Activated T-cell treated with anti-CD3 and anti-CD28 coated beads, Interleukin-2, amount 50 U/mL, for 4 hours (primary cell): Measurements from ENCODE around the gene KIDINS220. TPM values are rescaled to one million over a fixed set of nuclear protein-coding genes. Genes with fewer than 3 reads are reported as not detected.
A peak's percentile ranks its signal among the peaks of the same experiment; 100 is the strongest.

Experiments used
- ATAC-seq, 2 donors: fragments of 200-7000 bp; cut with Tn5 transposase; one replicate each; pipeline ENCODE4 v1.10.0; 2021
- DNase-seq: peaks from one replicate; pipeline ENCODE4 v3.0.0-alpha.2; 2020
- H3K27me3 Mint-ChIP-seq: one replicate; pipeline ENCODE4 v1.8.0; 2021; ENCODE audit warnings: low read depth, mixed read lengths
- H3K36me3 Mint-ChIP-seq: one replicate; pipeline ENCODE4 v1.8.0; 2022; ENCODE audit warnings: mixed read lengths; ENCODE audit not compliant: insufficient read depth
- H3K4me1 Mint-ChIP-seq: one replicate; pipeline ENCODE4 v1.8.0; 2021; ENCODE audit warnings: low read depth, mixed read lengths
- H3K4me3 Mint-ChIP-seq: one replicate; pipeline ENCODE4 v1.8.0; 2021; ENCODE audit warnings: mild to moderate bottlenecking, moderate library complexity, mixed read lengths
- H3K9me3 Mint-ChIP-seq: one replicate; pipeline ENCODE4 v1.8.0; 2021; ENCODE audit warnings: mixed read lengths
- total RNA-seq, 3 donors: library from RNA; stranded (reverse); gene quantifications; one replicate each; pipeline ENCODE4 v1.2.1, GENCODE V29; 2021

KIDINS220 gene
- total RNA-seq, 3 donors from 2014 or later = 23.2 to 29.6 (median 27.4) TPM

GRCh38 chr2:8697190-8697589, 140.2 kb downstream of the KIDINS220 start:
- no peaks in the 10 kb centered on the region for H3K9me3 Mint-ChIP-seq
- DNase-seq = no peak
- peaks cover 3% of the 10 kb centered on the region for H3K4me1 Mint-ChIP-seq
- no peaks in the 10 kb centered on the region for H3K36me3 Mint-ChIP-seq
- peaks cover 7% of the 10 kb centered on the region for H3K27me3 Mint-ChIP-seq
- no peak for ATAC-seq
- no peak overlapping the region for H3K4me3 Mint-ChIP-seq

GRCh38 chr2:8694737-8695136, 142.7 kb downstream of the KIDINS220 start:
- no peak for ATAC-seq

GRCh38 chr2:8693157-8693821, 144.1 kb downstream of the KIDINS220 start:
- Mint-ChIP-seq H3K27me3 (peaks cover 21% of the 10 kb centered on the region), H3K36me3 (peaks cover 2% of the 10 kb centered on the region), H3K9me3 (no peaks in the 10 kb centered on the region), H3K4me3 (no peak overlapping the region), H3K4me1 (peaks cover 3% of the 10 kb centered on the region)
- peak; percentile 62 to 71 for ATAC-seq
- no peak for DNase-seq

More at GRCh38 chr2:8694737-8695136, 142.7 kb downstream of the KIDINS220 start:
- Mint-ChIP-seq H3K4me3 (no peak overlapping the region), H3K36me3 (peaks cover 2% of the 10 kb centered on the region), H3K9me3 (no peaks in the 10 kb centered on the region), H3K27me3 (peaks cover 18% of the 10 kb centered on the region), H3K4me1 (peaks cover 3% of the 10 kb centered on the region)
- DNase-seq = no peak

GRCh38 chr2:8692783-8693156, 144.6 kb downstream of the KIDINS220 start:
- Mint-ChIP-seq H3K36me3 (peaks cover 2% of the 10 kb centered on the region), H3K4me1 (peaks cover 3% of the 10 kb centered on the region), H3K27me3 (peaks cover 21% of the 10 kb centered on the region), H3K4me3 (no peak overlapping the region), H3K9me3 (no peaks in the 10 kb centered on the region)
- ATAC-seq (no peak), DNase-seq (no peak)

- DNase-seq = no peak
- Mint-ChIP-seq H3K4me3 (no peak overlapping the region), H3K36me3 (peaks cover 2% of the 10 kb centered on the region), H3K27me3 (peaks cover 21% of the 10 kb centered on the region), H3K9me3 (no peaks in the 10 kb centered on the region), H3K4me1 (peaks cover 3% of the 10 kb centered on the region)
- no peak for ATAC-seq
These were observed 145.5 kb downstream of the KIDINS220 start for GRCh38 chr2:8691859-8692437.

- Mint-ChIP-seq H3K9me3 (no peaks in the 10 kb centered on the region), H3K4me3 (peak overlapping the region; percentile 56), H3K4me1 (peaks cover 9% of the 10 kb centered on the region), H3K27me3 (peaks cover 5% of the 10 kb centered on the region), H3K36me3 (peaks cover 21% of the 10 kb centered on the region)
- DNase-seq = peak; percentile 80
- ATAC-seq = peak; percentile 29 to 31
These were observed 151.6 kb downstream of the KIDINS220 start for GRCh38 chr2:8685697-8686358.

- Mint-ChIP-seq H3K4me3 (peak overlapping the region; percentile 98), H3K36me3 (peaks cover 21% of the 10 kb centered on the region), H3K9me3 (no peaks in the 10 kb centered on the region), H3K27me3 (peaks cover 4% of the 10 kb centered on the region), H3K4me1 (peaks cover 14% of the 10 kb centered on the region)
- DNase-seq (peak; percentile 39), ATAC-seq (peak; percentile 4)
These were observed 152.3 kb downstream of the KIDINS220 start for GRCh38 chr2:8684878-8685696.

- Mint-ChIP-seq H3K9me3 (no peaks in the 10 kb centered on the region), H3K27me3 (peaks cover 2% of the 10 kb centered on the region)
- DNase-seq = no peak
These were observed 152.9 kb downstream of the KIDINS220 start for GRCh38 chr2:8684540-8684877.

GRCh38 chr2:8682719-8683667, 154.4 kb downstream of the KIDINS220 start:
- ATAC-seq (no peak), DNase-seq (peak; percentile 29)
- H3K27me3 Mint-ChIP-seq = peaks cover 5% of the 10 kb centered on the region
- peak overlapping the region; percentile 98 for H3K4me3 Mint-ChIP-seq
- no peaks in the 10 kb centered on the region for H3K9me3 Mint-ChIP-seq
- peaks cover 21% of the 10 kb centered on the region for H3K36me3 Mint-ChIP-seq
- peaks cover 27% of the 10 kb centered on the region for H3K4me1 Mint-ChIP-seq

More at GRCh38 chr2:8684540-8684877, 152.9 kb downstream of the KIDINS220 start:
- Mint-ChIP-seq H3K4me3 (peak overlapping the region; percentile 98), H3K36me3 (peaks cover 21% of the 10 kb centered on the region), H3K4me1 (peaks cover 20% of the 10 kb centered on the region)
- peak; percentile 5 to 9 for ATAC-seq

- no peaks in the 10 kb centered on the region for H3K9me3 Mint-ChIP-seq
- DNase-seq (peak; percentile 98), ATAC-seq (peak; percentile 64 to 66)
- H3K27me3 Mint-ChIP-seq = peaks cover 14% of the 10 kb centered on the region
- H3K4me1 Mint-ChIP-seq = peaks cover 36% of the 10 kb centered on the region
- peaks cover 21% of the 10 kb centered on the region for H3K36me3 Mint-ChIP-seq
- peak within 1 kb of the TSS; percentile 98 for H3K4me3 Mint-ChIP-seq
These were observed 155.4 kb downstream of the KIDINS220 start, which contains the start of gene ID2 for GRCh38 chr2:8681786-8682692. ID2 (plus strand) TSS chr2:8682056; CDS start chr2:8682166, 110 bp downstream.

- peaks cover 21% of the 10 kb centered on the region for H3K36me3 Mint-ChIP-seq
- H3K4me1 Mint-ChIP-seq = peaks cover 37% of the 10 kb centered on the region
- H3K27me3 Mint-ChIP-seq = peaks cover 17% of the 10 kb centered on the region
- H3K9me3 Mint-ChIP-seq = no peaks in the 10 kb centered on the region
- ATAC-seq (peak; percentile 36 to 39), DNase-seq (peak; percentile 66)
- peak overlapping the region; percentile 82 for H3K4me3 Mint-ChIP-seq
These were observed 156.3 kb downstream of the KIDINS220 start for GRCh38 chr2:8680822-8681760.
